ENCODE results near the gene BYSL. TPM values are rescaled to one million over a fixed set of nuclear protein-coding genes. Genes with fewer than 3 reads are reported as not detected.

The BYSL gene
- polyA plus RNA-seq, 1 donor (not counting 4 experiments of a cell fraction or from before 2014, with no cell fraction given), result 34.3 TPM

- dilution Hi-C loops (cut with MboI; ENCODE audit: extremely low pct_ligation_motif_present, low sequenced_read_pairs), result no loop called here
- Histone ChIP-seq H3K4me3 (ENCODE audit: control insufficient read depth in 2 of 3, extremely low read depth in 1 of 3, insufficient read depth in 2 of 3, low read depth in 1 of 3, low read length in 3 of 3) (no peak overlapping the region), H2AFZ (ENCODE audit: control insufficient read depth, low read length) (no peak overlapping the region), H3K9me1 (ENCODE audit: control insufficient read depth, extremely low read depth, insufficient read depth, low read length) (no peaks in the 10 kb centered on the region), H3K36me3 (ENCODE audit: control insufficient read depth in 2 of 2, extremely low read depth in 1 of 2, insufficient read depth in 2 of 2, low read length in 2 of 2) (peaks cover 0 to 1% of the 10 kb centered on the region in 2 experiments), H3K27me3 (ENCODE audit: control insufficient read depth, extremely low read depth, insufficient read depth, low read length) (no peaks in the 10 kb centered on the region), H3K9me3 (ENCODE audit: control insufficient read depth, low read depth, low read length) (no peaks in the 10 kb centered on the region), H3K4me2 (ENCODE audit: control insufficient read depth, extremely low read depth, insufficient read depth, low read depth, low read length) (no peak overlapping the region), H3K79me2 (ENCODE audit: control insufficient read depth, insufficient read depth, low read length) (peaks cover 28% of the 10 kb centered on the region), H3K4me1 (ENCODE audit: control insufficient read depth, extremely low read depth, insufficient read depth, low read length) (peaks cover 25% of the 10 kb centered on the region), H3K27ac (ENCODE audit: control insufficient read depth, insufficient read depth, low read length) (no peak overlapping the region), H4K20me1 (ENCODE audit: control insufficient read depth, extremely low read depth, insufficient read depth, low read length) (no peaks in the 10 kb centered on the region), H3K9ac (ENCODE audit: control insufficient read depth, extremely low read depth, insufficient read depth, low read length) (no peak overlapping the region)
- no peak for FAIRE-seq
- no peak for TF ChIP-seq CTCF (optimal IDR thresholded peaks at IDR 0.05 in 1 of 3, IDR thresholded peaks at IDR 0.05 in 1 of 3, conservative IDR thresholded peaks at IDR 0.05 in 1 of 3; ENCODE audit: extremely low read depth in 1 of 3, insufficient read depth in 2 of 3, low read length in 3 of 3)
- TF ChIP-seq EZH2 (IDR thresholded peaks at IDR 0.05; ENCODE audit: low read length), result no peak
- DNase-seq (ENCODE audit: low read depth, low spot score), result no peak
These were observed 22.2 kb downstream of the BYSL start for GRCh38 chr6:41943456-41943855.

DNA sequence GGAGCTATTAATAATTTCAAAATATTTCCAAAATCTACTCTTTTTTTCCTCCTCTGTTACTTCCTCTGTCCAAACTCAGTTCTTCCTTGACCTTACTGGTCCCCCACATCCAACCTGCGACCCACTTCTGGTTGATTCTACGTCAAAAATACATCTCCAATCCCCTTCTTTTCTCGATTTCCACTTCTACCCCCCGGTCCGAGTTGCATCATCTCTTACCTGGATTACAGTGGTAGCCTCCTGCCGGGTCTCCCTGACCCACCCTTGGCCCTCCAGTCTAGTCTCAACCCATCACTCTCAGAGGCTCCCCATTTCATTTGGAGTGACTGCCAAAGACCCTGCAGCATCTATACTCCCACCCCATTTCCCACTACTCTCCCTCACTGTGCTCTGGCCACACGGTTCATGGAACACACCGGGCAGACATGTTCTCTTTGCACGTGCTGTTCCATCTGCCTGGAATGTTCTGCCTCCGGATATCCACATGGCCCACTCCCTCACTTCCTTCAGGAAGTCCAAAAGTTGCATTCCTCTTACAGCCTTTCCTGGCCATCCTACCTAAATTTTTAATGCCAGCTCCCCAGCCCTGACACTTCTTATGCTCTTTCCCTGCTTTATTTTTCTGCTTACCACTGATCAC is 26.4 kb downstream of the BYSL start:
- dilution Hi-C loops (cut with MboI; ENCODE audit: extremely low pct_ligation_motif_present, low sequenced_read_pairs), result no loop called here
- FAIRE-seq, result no peak

More for the DNA sequence above, 26.4 kb downstream of the BYSL start:
- no peak overlapping the region for H2AFZ ChIP-seq (ENCODE audit: control insufficient read depth, low read length)
- no peak overlapping the region for H3K27ac ChIP-seq (ENCODE audit: control insufficient read depth, insufficient read depth, low read length)
- DNase-seq (ENCODE audit: low read depth, low spot score), result no peak
- H4K20me1 ChIP-seq (ENCODE audit: control insufficient read depth, extremely low read depth, insufficient read depth, low read length), result no peaks in the 10 kb centered on the region
- H3K4me1 ChIP-seq (ENCODE audit: control insufficient read depth, extremely low read depth, insufficient read depth, low read length), result no peaks in the 10 kb centered on the region
- no peaks in the 10 kb centered on the region for H3K9me1 ChIP-seq (ENCODE audit: control insufficient read depth, extremely low read depth, insufficient read depth, low read length)
- H3K79me2 ChIP-seq (ENCODE audit: control insufficient read depth, insufficient read depth, low read length), result no peaks in the 10 kb centered on the region
- no peaks in the 10 kb centered on the region for H3K36me3 ChIP-seq (ENCODE audit: control insufficient read depth in 2 of 2, extremely low read depth in 1 of 2, insufficient read depth in 2 of 2, low read length in 2 of 2)
- no peak for TF ChIP-seq CTCF (optimal IDR thresholded peaks at IDR 0.05 in 1 of 3, IDR thresholded peaks at IDR 0.05 in 1 of 3, conservative IDR thresholded peaks at IDR 0.05 in 1 of 3; ENCODE audit: extremely low read depth in 1 of 3, insufficient read depth in 2 of 3, low read length in 3 of 3)
- TF ChIP-seq EZH2 (IDR thresholded peaks at IDR 0.05; ENCODE audit: low read length), result no peak
- no peak overlapping the region for H3K4me2 ChIP-seq (ENCODE audit: control insufficient read depth, extremely low read depth, insufficient read depth, low read depth, low read length)
- no peaks in the 10 kb centered on the region for H3K27me3 ChIP-seq (ENCODE audit: control insufficient read depth, extremely low read depth, insufficient read depth, low read length)
- H3K4me3 ChIP-seq (ENCODE audit: control insufficient read depth in 2 of 3, extremely low read depth in 1 of 3, insufficient read depth in 2 of 3, low read depth in 1 of 3, low read length in 3 of 3), result no peak overlapping the region
- no peak overlapping the region for H3K9ac ChIP-seq (ENCODE audit: control insufficient read depth, extremely low read depth, insufficient read depth, low read length)
- no peaks in the 10 kb centered on the region for H3K9me3 ChIP-seq (ENCODE audit: control insufficient read depth, low read depth, low read length)
